DOHH2 (cell line): ENCODE data around the gene ATP6V0A1.

Source experiments
- CTCF ChIP-seq: fragments of 200-600 bp; sonication (generic); IDR thresholded peaks from one replicate; pipeline ENCODE4 v1.5.1; 2014; ENCODE audit warnings: antibody characterized with exemption, mild to moderate bottlenecking, low read depth, low read length; ENCODE audit not compliant: poor library complexity, severe bottlenecking
- EZH2phosphoT487 ChIP-seq: fragments of 200-600 bp; sonication (generic); IDR thresholded peaks from 2 replicates; pipeline ENCODE4 v1.6.1; 2017; ENCODE audit warnings: borderline replicate concordance, mild to moderate bottlenecking, antibody characterized with exemption, low read length, moderate library complexity, mixed read lengths

GRCh38 chr17:42541041-42541833, 82.6 kb downstream of the ATP6V0A1 start:
- TF ChIP-seq CTCF = no peak
- TF ChIP-seq EZH2phosphoT487 = no peak
